ENCODE results near the gene NCKAP5.

DNA sequence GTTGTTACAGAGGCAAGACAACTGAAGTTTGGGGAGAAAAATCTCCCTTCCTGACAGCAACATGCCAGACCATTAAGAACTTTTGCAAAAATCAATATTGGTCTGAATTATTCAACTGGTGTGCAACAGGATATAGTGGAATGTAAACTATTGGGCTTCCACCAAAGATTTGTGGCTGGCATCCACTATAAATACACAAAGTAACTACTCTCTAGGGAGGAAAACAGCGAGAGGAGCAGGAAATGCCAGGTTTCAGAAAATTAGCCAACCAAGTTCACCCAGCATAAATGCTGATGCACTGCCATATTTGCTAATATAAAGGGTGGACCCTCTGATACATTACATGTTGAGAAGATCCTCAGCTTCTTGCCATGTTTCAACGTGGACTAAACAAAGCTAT, 630.6 kb downstream of the NCKAP5 start:
- TF ChIP-seq, protein P1, sequence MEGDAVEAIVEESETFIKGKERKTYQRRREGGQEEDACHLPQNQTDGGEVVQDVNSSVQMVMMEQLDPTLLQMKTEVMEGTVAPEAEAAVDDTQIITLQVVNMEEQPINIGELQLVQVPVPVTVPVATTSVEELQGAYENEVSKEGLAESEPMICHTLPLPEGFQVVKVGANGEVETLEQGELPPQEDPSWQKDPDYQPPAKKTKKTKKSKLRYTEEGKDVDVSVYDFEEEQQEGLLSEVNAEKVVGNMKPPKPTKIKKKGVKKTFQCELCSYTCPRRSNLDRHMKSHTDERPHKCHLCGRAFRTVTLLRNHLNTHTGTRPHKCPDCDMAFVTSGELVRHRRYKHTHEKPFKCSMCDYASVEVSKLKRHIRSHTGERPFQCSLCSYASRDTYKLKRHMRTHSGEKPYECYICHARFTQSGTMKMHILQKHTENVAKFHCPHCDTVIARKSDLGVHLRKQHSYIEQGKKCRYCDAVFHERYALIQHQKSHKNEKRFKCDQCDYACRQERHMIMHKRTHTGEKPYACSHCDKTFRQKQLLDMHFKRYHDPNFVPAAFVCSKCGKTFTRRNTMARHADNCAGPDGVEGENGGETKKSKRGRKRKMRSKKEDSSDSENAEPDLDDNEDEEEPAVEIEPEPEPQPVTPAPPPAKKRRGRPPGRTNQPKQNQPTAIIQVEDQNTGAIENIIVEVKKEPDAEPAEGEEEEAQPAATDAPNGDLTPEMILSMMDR (IDR thresholded peaks at IDR 0.05; ENCODE audit: insufficient read depth, low read length): no peak
- TF ChIP-seq POLR2AphosphoS5 (IDR thresholded peaks at IDR 0.05; ENCODE audit: low read depth) (no peak), GABPA (IDR thresholded peaks at IDR 0.05; ENCODE audit: low read depth) (no peak)
- TF ChIP-seq, protein P2, sequence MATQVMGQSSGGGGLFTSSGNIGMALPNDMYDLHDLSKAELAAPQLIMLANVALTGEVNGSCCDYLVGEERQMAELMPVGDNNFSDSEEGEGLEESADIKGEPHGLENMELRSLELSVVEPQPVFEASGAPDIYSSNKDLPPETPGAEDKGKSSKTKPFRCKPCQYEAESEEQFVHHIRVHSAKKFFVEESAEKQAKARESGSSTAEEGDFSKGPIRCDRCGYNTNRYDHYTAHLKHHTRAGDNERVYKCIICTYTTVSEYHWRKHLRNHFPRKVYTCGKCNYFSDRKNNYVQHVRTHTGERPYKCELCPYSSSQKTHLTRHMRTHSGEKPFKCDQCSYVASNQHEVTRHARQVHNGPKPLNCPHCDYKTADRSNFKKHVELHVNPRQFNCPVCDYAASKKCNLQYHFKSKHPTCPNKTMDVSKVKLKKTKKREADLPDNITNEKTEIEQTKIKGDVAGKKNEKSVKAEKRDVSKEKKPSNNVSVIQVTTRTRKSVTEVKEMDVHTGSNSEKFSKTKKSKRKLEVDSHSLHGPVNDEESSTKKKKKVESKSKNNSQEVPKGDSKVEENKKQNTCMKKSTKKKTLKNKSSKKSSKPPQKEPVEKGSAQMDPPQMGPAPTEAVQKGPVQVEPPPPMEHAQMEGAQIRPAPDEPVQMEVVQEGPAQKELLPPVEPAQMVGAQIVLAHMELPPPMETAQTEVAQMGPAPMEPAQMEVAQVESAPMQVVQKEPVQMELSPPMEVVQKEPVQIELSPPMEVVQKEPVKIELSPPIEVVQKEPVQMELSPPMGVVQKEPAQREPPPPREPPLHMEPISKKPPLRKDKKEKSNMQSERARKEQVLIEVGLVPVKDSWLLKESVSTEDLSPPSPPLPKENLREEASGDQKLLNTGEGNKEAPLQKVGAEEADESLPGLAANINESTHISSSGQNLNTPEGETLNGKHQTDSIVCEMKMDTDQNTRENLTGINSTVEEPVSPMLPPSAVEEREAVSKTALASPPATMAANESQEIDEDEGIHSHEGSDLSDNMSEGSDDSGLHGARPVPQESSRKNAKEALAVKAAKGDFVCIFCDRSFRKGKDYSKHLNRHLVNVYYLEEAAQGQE (IDR thresholded peaks at IDR 0.05; ENCODE audit: insufficient replicate concordance, low read depth): no peak

All from HL-60 (cell line).